HepG2 (cell line): ENCODE data around the gene LOX. TPM values are rescaled to one million over a fixed set of nuclear protein-coding genes. Genes with fewer than 3 reads are reported as not detected.

Experiments used
- AKNA ChIP-seq: sonication (generic); formaldehyde crosslinking; IDR thresholded peaks from 2 replicates; pipeline ENCODE4 v1.4.0; 2020; ENCODE audit warnings: missing genetic modification reagents, borderline replicate concordance
- ARID5B ChIP-seq: IDR thresholded peaks from 2 replicates; pipeline ENCODE4 v1.4.0; 2020; ENCODE audit warnings: mild to moderate bottlenecking, missing genetic modification reagents
- CREB3 ChIP-seq: sonication (generic); formaldehyde crosslinking; IDR thresholded peaks from 2 replicates; pipeline ENCODE4 v1.5.0; 2020; ENCODE audit warnings: missing genetic modification reagents
- GATA4 ChIP-seq: sonication (generic); IDR thresholded peaks from 2 replicates; pipeline ENCODE4 v1.6.1; 2016; ENCODE audit warnings: antibody characterized with exemption, low read depth, borderline replicate concordance
- HDAC1 ChIP-seq: sonication (generic); formaldehyde crosslinking; IDR thresholded peaks from 2 replicates; pipeline ENCODE4 v1.5.1; 2020; ENCODE audit warnings: mild to moderate bottlenecking, missing genetic modification reagents
- KLF6 ChIP-seq: IDR thresholded peaks from 2 replicates; pipeline ENCODE4 v1.8.0; 2016; ENCODE audit warnings: missing biosample characterization, missing genetic modification reagents
- NFKB2 ChIP-seq: sonication (generic); formaldehyde crosslinking; IDR thresholded peaks from 2 replicates; pipeline ENCODE4 v1.4.0; 2020; ENCODE audit warnings: missing genetic modification reagents, borderline replicate concordance
- SMC3 ChIP-seq: IDR thresholded peaks from 2 replicates; pipeline ENCODE4 v1.6.1; 2011; ENCODE audit warnings: low read length, improper control_type of control experiment
- ZNF280D ChIP-seq: sonication (generic); formaldehyde crosslinking; IDR thresholded peaks from 2 replicates; pipeline ENCODE4 v1.5.1; 2020; ENCODE audit warnings: mild to moderate bottlenecking, missing genetic modification reagents
- ZNF367 ChIP-seq: sonication (generic); formaldehyde crosslinking; IDR thresholded peaks from 2 replicates; pipeline ENCODE4 v1.4.0; 2020; ENCODE audit warnings: missing genetic modification reagents, borderline replicate concordance
- ZNF512 ChIP-seq: sonication (generic); formaldehyde crosslinking; IDR thresholded peaks from 2 replicates; pipeline ENCODE4 v1.4.0; 2020; ENCODE audit warnings: mild to moderate bottlenecking, missing genetic modification reagents
- ZNF768 ChIP-seq: sonication (generic); formaldehyde crosslinking; IDR thresholded peaks from 2 replicates; pipeline ENCODE4 v1.4.0; 2020; ENCODE audit warnings: missing genetic modification reagents
- ZSCAN31 ChIP-seq: sonication (generic); formaldehyde crosslinking; IDR thresholded peaks from 2 replicates; pipeline ENCODE4 v1.5.0; 2020; ENCODE audit warnings: low read depth, mild to moderate bottlenecking, missing genetic modification reagents
- polyA plus RNA-seq, 8 experiments: library from polyadenylated mRNA; depleted of rRNA in 3 of 8; stranded (reverse) in 7 of 8; unstranded in 1 of 8; fragments of >200 nt; fragmentation: Illumina TruSeq in 4 of 8; extraction: Trizol in 4 of 8; gene quantifications; 2 replicates each; pipeline versions ENCODE4 v1.2.1 to v1.2.3, GENCODE V29; 2011 to 2016; ENCODE audit warnings: low read depth in 4 of 8, missing spikeins in 1 of 8, mixed read lengths in 1 of 8; ENCODE audit not compliant: insufficient read depth in 1 of 8
- total RNA-seq, 5 experiments: library from RNA; depleted of rRNA; stranded (reverse); fragments of >200 nt; fragmentation: Illumina TruSeq; extraction: Trizol; gene quantifications; 2 replicates each; pipeline ENCODE4 v1.2.3, GENCODE V29; 2016; ENCODE audit warnings: low read depth in 1 of 5

The LOX gene
- total and polyA plus RNA-seq, 2 of the 13 experiments (the other 11 are each of a cell fraction or from before 2014, with no cell fraction given) = 0.73 to 173 TPM

- TF ChIP-seq ARID5B (CRISPR knock-in tag) (no peak; the same call in 1 of the 2 replicates), KLF6 (CRISPR knock-in tag) (no peak), SMC3 (no peak), ZNF768 (no peak), ZNF512 (CRISPR knock-in tag) (no peak), ZNF280D (no peak), GATA4 (no peak), AKNA (CRISPR knock-in tag) (no peak), HDAC1 (CRISPR knock-in tag) (peak; percentile 70; the same call in 1 of the 2 replicates), CREB3 (CRISPR knock-in tag) (no peak), NFKB2 (CRISPR knock-in tag) (no peak), ZNF367 (no peak), ZSCAN31 (CRISPR knock-in tag) (no peak)
Measured at GRCh38 chr5:122078116-122079110, at the start of gene LOX (continued).
